MCF 10A (cell line): Measurements from ENCODE around the gene ULK4. TPM values are rescaled to one million over a fixed set of nuclear protein-coding genes. Genes with fewer than 3 reads are reported as not detected.
A peak's percentile ranks its signal among the peaks of the same experiment; 100 is the strongest.

Experiments used
- BruUV-seq: library from RNA; stranded (reverse); fragments of 400-500 nt; replicated peaks from 2 replicates; lab custom pipeline; 2021; lab: Mats Ljungman, UMichigan
- CTCF ChIA-PET: fragments of 300-600 bp; sonication (Branson Sonifier 250); formaldehyde crosslinking; extraction: SDS; loops from one replicate; lab custom pipeline; 2021; ENCODE audit warnings: antibody characterized with exemption, inconsistent platforms; lab: Yijun Ruan, JAX
- POLR2A ChIA-PET: fragments of 300-600, 350-650 bp; sonication (Branson Sonifier 250); formaldehyde crosslinking; extraction: SDS; loops from one replicate; lab custom pipeline; 2020; ENCODE audit warnings: antibody characterized with exemption, inconsistent platforms; lab: Yijun Ruan, JAX
- DNase-seq: peaks from one replicate; pipeline ENCODE4 v3.0.0-alpha.2; 2018; ENCODE audit not compliant: unreplicated experiment
- H3K27ac Mint-ChIP-seq: one replicate; pipeline ENCODE4 v1.8.0; 2022; ENCODE audit warnings: mild to moderate bottlenecking, low read depth, mixed read lengths; ENCODE audit not compliant: unreplicated experiment
- H3K27me3 Mint-ChIP-seq: one replicate; pipeline ENCODE4 v1.8.0; 2022; ENCODE audit warnings: mixed read lengths; ENCODE audit not compliant: insufficient read depth, unreplicated experiment
- H3K36me3 Mint-ChIP-seq: one replicate; pipeline ENCODE4 v1.8.0; 2022; ENCODE audit warnings: mild to moderate bottlenecking, moderate library complexity, mixed read lengths; ENCODE audit not compliant: insufficient read depth, unreplicated experiment
- H3K4me1 Mint-ChIP-seq: one replicate; pipeline ENCODE4 v1.8.0; 2022; ENCODE audit warnings: mixed read lengths; ENCODE audit not compliant: insufficient read depth, unreplicated experiment
- H3K4me3 Mint-ChIP-seq: one replicate; pipeline ENCODE4 v1.8.0; 2022; ENCODE audit warnings: mild to moderate bottlenecking, moderate library complexity, mixed read lengths; ENCODE audit not compliant: unreplicated experiment
- H3K9me3 Mint-ChIP-seq: one replicate; pipeline ENCODE4 v1.8.0; 2022; ENCODE audit warnings: mixed read lengths; ENCODE audit not compliant: unreplicated experiment
- intact Hi-C: fragments of 100-400 bp; cut with micrococcal nuclease; formaldehyde crosslinking; loops from 2 replicates; pipeline ENCODE4 v1.14.1; 2022
- total RNA-seq: library from RNA; stranded (reverse); gene quantifications from 2 replicates; pipeline ENCODE4 v1.2.3, GENCODE V29; 2022
- TF ChIP-seq, protein P1 (sequence below): fragments of 200-600 bp; IDR thresholded peaks from one replicate; pipeline ENCODE4 v1.8.0; 2022; ENCODE audit warnings: antibody characterized with exemption, mild to moderate bottlenecking; ENCODE audit not compliant: unreplicated experiment

ULK4 gene
- total RNA-seq, 1 experiment from 2014 or later = 7.8 TPM

DNA sequence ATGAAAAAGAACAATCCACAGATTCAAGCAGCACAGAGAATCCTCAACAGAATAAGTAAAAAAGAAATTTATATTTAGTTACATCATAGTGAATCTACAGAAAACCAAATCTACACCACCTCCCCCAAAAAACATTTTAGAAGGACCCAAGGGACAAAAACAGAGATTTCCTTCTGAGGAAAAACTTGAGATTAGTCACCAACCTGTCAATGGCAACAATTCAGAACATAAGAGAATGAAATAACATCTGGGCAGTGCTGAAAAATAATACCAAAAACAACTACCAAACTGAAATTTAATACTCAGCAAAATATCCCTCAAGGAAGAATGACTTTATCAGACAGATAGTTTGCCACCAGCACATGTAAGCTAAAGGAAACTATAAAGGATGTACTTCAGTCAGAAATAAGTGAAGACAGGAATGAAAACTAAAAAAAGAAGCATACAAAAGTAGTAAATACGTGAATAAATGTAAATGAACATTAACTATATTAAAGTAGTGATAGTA is 260.7 kb downstream of the ULK4 start:
- Mint-ChIP-seq H3K27ac (peak overlapping the region; percentile 33), H3K36me3 (no peaks in the 10 kb centered on the region), H3K9me3 (no peaks in the 10 kb centered on the region), H3K27me3 (no peaks in the 10 kb centered on the region), H3K4me3 (no peak overlapping the region), H3K4me1 (no peaks in the 10 kb centered on the region)
- BruUV-seq = no TSS peak
- intact Hi-C loops = no loop called here
- ChIA-PET CTCF (interaction anchor here (0.7 kb wide), 1 partner anchor 1102 kb away, joined by 4 read pairs; no protein-coding TSS in a partner anchor), POLR2A (interaction anchor here (0.6 to 0.7 kb wide), 2 partner anchors 16 to 886 kb away, joined by 3 read pairs; no protein-coding TSS in a partner anchor)
- TF ChIP-seq, protein P1, sequence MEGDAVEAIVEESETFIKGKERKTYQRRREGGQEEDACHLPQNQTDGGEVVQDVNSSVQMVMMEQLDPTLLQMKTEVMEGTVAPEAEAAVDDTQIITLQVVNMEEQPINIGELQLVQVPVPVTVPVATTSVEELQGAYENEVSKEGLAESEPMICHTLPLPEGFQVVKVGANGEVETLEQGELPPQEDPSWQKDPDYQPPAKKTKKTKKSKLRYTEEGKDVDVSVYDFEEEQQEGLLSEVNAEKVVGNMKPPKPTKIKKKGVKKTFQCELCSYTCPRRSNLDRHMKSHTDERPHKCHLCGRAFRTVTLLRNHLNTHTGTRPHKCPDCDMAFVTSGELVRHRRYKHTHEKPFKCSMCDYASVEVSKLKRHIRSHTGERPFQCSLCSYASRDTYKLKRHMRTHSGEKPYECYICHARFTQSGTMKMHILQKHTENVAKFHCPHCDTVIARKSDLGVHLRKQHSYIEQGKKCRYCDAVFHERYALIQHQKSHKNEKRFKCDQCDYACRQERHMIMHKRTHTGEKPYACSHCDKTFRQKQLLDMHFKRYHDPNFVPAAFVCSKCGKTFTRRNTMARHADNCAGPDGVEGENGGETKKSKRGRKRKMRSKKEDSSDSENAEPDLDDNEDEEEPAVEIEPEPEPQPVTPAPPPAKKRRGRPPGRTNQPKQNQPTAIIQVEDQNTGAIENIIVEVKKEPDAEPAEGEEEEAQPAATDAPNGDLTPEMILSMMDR = no peak
- DNase-seq = no peak

DNA sequence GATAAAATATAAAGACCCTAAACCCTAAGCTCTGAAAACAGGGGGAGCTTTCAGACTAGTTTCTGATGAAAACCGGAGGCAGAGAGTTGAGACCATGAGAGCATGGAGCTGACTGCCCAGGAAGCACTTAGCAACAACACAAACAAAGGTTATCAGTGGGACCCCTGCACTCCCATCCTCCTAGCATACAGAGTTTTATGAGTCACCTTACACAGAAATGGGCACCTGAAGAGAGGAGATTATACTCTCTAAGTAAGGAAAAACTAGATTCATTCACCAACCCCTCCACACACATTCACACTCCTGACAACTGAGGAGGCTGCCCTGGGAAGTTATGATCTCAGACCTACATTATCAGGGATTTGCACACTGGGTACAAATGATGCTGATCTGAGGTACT is 261.7 kb downstream of the ULK4 start:
- Mint-ChIP-seq H3K36me3 (no peaks in the 10 kb centered on the region), H3K4me1 (no peaks in the 10 kb centered on the region), H3K9me3 (no peaks in the 10 kb centered on the region), H3K4me3 (no peak overlapping the region), H3K27ac (no peak overlapping the region), H3K27me3 (no peaks in the 10 kb centered on the region)
- no TSS peak for BruUV-seq
- DNase-seq = no peak
- POLR2A ChIA-PET = no interaction called here
- CTCF ChIA-PET = interaction anchor here (0.7 kb wide), 1 partner anchor 1249 kb away, joined by 3 read pairs; no protein-coding TSS in a partner anchor
- TF ChIP-seq, protein P1 = no peak
- intact Hi-C loops = no loop called here

DNA sequence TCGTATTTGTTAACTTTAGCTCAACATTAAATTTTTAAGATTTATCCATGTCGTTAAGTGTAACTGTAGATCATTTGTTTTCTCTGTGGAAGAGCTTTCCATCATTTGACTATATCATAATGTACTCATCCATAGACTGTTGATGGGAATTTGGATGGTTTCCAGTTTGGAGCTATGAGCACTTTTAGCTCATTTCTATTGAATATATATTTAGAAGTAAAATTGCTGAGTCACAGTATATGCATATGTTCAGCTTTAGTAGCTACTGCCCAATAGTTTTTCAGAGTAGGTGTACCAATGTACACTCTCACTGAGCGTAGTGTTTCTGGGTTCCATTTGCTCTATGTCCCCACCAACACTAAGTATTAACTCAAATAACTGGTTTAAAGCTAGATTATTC is 263.0 kb downstream of the ULK4 start:
- no peak for DNase-seq

DNA sequence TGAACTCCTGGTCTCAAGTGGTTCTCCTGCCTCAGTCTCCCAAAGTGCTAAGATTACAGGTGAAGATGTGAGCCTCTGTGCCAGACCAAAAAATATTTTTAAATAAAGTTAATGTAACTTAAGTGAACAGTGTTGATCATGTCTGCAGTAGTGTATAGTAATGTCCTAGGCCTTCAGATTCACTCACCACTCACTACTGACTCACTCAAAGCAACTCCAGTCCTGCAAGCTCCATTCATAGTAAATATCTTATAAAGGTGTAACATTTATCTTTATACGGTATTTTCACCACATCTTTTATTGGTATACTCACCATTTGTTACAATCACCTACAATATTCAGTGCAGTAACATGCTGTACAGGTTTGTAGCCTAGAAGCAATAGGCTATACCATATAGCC is 264.2 kb downstream of the ULK4 start:
- H3K4me3 Mint-ChIP-seq = no peak overlapping the region
- BruUV-seq = no TSS peak
- TF ChIP-seq, protein P1 = no peak
- H3K27me3 Mint-ChIP-seq = no peaks in the 10 kb centered on the region
- no peaks in the 10 kb centered on the region for H3K4me1 Mint-ChIP-seq
- no peaks in the 10 kb centered on the region for H3K36me3 Mint-ChIP-seq
- intact Hi-C loops = no loop called here
- no peaks in the 10 kb centered on the region for H3K9me3 Mint-ChIP-seq
- DNase-seq = no peak
- H3K27ac Mint-ChIP-seq = no peak overlapping the region
- CTCF ChIA-PET = interaction anchor here (0.7 kb wide), 1 partner anchor 1141 kb away, joined by 3 read pairs; no protein-coding TSS in a partner anchor
- POLR2A ChIA-PET = no interaction called here

More for the DNA sequence above, 263.0 kb downstream of the ULK4 start:
- ChIA-PET CTCF (interaction anchor here (0.7 kb wide), 1 partner anchor 634 kb away, joined by 3 read pairs; no protein-coding TSS in a partner anchor), POLR2A (interaction anchor here (0.7 kb wide), 1 partner anchor 528 kb away, joined by 3 read pairs; no protein-coding TSS in a partner anchor)
- no peak overlapping the region for H3K27ac Mint-ChIP-seq
- H3K36me3 Mint-ChIP-seq = no peaks in the 10 kb centered on the region
- no peaks in the 10 kb centered on the region for H3K4me1 Mint-ChIP-seq
- H3K9me3 Mint-ChIP-seq = no peaks in the 10 kb centered on the region
- intact Hi-C loops = no loop called here
- TF ChIP-seq, protein P1 = no peak
- no peak overlapping the region for H3K4me3 Mint-ChIP-seq
- no peaks in the 10 kb centered on the region for H3K27me3 Mint-ChIP-seq
- no TSS peak for BruUV-seq
